GM21825 (cell line): ENCODE results near the gene ADAMTS20.
"Not testable (repeated sequence)": the region's sequence is repeated elsewhere in the genome, so short reads cannot be mapped to it uniquely, and the experiment has no call there.

ENCODE experiments used
- ATAC-seq: cut with Tn5 transposase; IDR thresholded peaks from one replicate; pipeline ENCODE4 v1.9.1; 2021; ENCODE audit warnings: mild to moderate bottlenecking, moderate library complexity; ENCODE audit not compliant: unreplicated experiment

Gene ADAMTS20, protein sequence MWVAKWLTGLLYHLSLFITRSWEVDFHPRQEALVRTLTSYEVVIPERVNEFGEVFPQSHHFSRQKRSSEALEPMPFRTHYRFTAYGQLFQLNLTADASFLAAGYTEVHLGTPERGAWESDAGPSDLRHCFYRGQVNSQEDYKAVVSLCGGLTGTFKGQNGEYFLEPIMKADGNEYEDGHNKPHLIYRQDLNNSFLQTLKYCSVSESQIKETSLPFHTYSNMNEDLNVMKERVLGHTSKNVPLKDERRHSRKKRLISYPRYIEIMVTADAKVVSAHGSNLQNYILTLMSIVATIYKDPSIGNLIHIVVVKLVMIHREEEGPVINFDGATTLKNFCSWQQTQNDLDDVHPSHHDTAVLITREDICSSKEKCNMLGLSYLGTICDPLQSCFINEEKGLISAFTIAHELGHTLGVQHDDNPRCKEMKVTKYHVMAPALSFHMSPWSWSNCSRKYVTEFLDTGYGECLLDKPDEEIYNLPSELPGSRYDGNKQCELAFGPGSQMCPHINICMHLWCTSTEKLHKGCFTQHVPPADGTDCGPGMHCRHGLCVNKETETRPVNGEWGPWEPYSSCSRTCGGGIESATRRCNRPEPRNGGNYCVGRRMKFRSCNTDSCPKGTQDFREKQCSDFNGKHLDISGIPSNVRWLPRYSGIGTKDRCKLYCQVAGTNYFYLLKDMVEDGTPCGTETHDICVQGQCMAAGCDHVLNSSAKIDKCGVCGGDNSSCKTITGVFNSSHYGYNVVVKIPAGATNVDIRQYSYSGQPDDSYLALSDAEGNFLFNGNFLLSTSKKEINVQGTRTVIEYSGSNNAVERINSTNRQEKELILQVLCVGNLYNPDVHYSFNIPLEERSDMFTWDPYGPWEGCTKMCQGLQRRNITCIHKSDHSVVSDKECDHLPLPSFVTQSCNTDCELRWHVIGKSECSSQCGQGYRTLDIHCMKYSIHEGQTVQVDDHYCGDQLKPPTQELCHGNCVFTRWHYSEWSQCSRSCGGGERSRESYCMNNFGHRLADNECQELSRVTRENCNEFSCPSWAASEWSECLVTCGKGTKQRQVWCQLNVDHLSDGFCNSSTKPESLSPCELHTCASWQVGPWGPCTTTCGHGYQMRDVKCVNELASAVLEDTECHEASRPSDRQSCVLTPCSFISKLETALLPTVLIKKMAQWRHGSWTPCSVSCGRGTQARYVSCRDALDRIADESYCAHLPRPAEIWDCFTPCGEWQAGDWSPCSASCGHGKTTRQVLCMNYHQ (N-terminal part only)

GRCh38 chr12:43551971-43552559, at the start of gene ADAMTS20:
Gene ADAMTS20 (minus strand): TSS chr12:43552203. CDS start chr12:43551921, 282 bp downstream.
- no peak for ATAC-seq

- no peak for ATAC-seq
Measured at GRCh38 chr12:43599708-43600107, 47.7 kb upstream of the ADAMTS20 start.

DNA sequence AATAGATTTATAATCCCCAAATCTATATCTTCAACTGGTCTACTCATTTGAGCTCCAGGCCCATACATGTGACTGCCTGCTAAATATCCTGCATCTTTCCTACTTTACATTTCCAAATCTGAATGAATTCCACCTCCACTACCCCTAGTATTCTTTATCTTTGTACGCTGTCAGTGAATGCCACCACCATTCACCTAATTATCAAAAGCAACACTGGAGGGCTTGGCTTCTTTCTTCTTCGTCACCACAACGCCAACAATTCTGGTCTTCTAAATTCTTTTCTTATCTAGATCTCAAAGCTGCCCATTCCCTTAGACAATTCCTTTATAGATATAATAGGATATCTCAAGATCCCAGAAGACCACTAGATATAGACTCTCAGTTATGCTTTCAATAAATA, 47.1 kb upstream of the ADAMTS20 start:
- ATAC-seq, result no peak

- ATAC-seq, result no peak
Measured at GRCh38 chr12:43590307-43590706, 38.3 kb upstream of the ADAMTS20 start.

GRCh38 chr12:43586646-43587245, 34.7 kb upstream of the ADAMTS20 start:
- no peak for ATAC-seq

- no peak for ATAC-seq
Measured at GRCh38 chr12:43585676-43586075, 33.7 kb upstream of the ADAMTS20 start.

- no peak for ATAC-seq
Measured at GRCh38 chr12:43580601-43581000, 28.6 kb upstream of the ADAMTS20 start.

- ATAC-seq, result no peak
Measured at GRCh38 chr12:43579206-43579605, 27.2 kb upstream of the ADAMTS20 start.

DNA sequence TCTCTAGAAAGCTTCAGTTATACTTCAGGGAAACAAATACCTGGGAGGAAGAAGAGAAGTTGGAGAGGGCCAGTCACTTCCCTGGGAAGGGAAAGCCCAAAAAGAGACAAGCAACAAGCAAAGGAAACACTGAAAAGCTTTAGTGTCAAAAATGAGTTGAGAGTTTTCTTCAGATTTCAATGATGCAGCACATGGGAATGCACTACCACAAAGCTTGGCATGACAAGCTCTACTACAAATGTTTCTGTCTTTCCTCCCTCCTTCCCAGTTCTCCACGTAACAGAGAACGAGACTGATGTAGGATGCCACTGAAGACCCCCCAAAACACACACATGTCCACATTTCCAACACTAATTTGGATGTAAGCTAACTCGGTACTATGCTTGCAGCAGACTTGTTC, 26.8 kb upstream of the ADAMTS20 start:
- ATAC-seq, result no peak

DNA sequence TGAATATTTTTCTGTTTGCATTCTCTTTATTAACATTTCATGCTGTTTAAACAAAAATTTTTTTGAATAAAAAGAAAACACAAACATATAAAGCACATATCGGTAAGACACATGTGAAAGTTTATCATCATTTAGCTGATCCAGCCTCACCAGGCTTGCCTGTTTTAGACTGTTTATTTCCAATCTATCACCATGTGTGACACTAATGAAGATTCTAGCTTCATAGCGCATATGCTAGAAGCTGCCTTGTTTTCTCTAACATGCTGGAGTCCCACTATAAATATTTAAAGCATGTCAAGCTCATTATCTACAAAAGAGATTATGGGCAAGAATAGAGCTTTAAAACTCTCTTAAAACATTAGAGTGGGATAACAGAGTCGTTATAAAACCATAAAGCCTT, 25.4 kb upstream of the ADAMTS20 start:
- no peak for ATAC-seq

- ATAC-seq, result no peak
Measured at GRCh38 chr12:43576162-43576561, 24.2 kb upstream of the ADAMTS20 start.

GRCh38 chr12:43571885-43572284, 19.9 kb upstream of the ADAMTS20 start:
- ATAC-seq, result no peak

DNA sequence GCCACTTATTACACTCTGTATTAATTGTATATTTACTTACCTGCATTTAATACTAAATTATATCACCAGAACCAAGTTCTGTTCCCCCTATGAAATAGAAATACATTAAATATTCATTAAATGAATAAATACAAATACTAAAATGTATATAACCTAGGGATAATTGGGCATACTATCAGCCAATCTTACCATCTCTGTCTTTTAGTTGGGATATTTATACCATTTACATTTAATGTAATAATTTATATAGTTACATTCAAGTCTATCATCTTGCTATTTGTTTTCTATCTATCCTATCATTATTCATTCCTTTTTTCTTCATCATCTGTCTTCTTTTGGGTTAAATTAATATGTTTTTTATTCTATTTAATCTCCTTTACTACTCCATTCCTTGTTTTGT, 4.1 kb upstream of the ADAMTS20 start:
- ATAC-seq, result no peak

GRCh38 chr12:43551279-43551970, 578 bp downstream of the ADAMTS20 start:
- ATAC-seq, result no peak

- ATAC-seq, result no peak
Measured at GRCh38 chr12:43550831-43551271, 1.2 kb downstream of the ADAMTS20 start.

- no peak for ATAC-seq
Measured at GRCh38 chr12:43544703-43545102, 7.3 kb downstream of the ADAMTS20 start.

GRCh38 chr12:43540470-43540869, 11.5 kb downstream of the ADAMTS20 start:
- ATAC-seq, result no peak

DNA sequence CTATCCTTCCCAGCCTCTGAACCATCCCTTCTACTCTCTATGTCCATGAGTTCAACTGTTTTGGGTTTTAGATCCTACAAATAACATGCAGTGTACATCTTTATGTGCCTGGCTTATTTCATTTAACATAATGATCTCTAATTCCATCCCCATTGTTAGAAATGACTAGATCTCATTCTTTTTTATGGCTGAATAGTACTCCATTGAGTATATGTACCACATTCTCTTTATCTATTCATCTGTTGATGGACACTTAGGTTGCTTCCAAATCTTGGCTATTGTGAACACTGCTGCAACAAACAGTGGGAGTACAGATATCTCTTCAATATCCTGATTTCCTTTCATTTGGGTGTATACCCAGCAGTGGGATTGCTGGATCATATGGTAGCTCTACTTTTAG, 14.3 kb downstream of the ADAMTS20 start:
- not testable (repeated sequence) for ATAC-seq

GRCh38 chr12:43516045-43516444, 36.0 kb downstream of the ADAMTS20 start:
- no peak for ATAC-seq

DNA sequence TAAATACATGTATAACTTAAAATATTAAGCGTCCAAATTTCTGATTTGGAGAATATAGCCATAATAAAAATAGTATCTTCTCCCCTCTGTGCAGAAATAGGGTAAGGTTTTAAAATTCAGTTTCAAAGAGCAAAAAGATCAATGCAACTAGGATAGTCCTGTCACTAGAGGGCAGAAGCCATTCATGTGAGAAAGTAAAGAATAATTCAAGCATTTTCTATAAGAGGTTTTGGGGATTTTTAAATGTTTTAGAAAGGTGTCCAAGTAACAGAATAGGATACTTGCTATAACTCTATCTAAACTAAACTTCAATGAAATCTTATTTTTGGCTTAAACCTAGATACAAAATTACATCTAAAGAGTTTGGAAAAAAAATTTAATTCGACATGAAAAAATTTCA, 50.3 kb downstream of the ADAMTS20 start:
- no peak for ATAC-seq
